Pancreas (tissue), 10 donors: ENCODE data around the gene CFAP410. TPM values are rescaled to one million over a fixed set of nuclear protein-coding genes. Genes with fewer than 3 reads are reported as not detected.
A peak's percentile ranks its signal among the peaks of the same experiment; 100 is the strongest.

Experiments used
- ATAC-seq, 4 donors: fragments of 200-7000 bp; cut with Tn5 transposase; one replicate each; pipeline versions ENCODE4 v1.8.0 to v1.9.1; 2020; ENCODE audit warnings: mild to moderate bottlenecking in 4 of 4, moderate library complexity in 4 of 4
- DNase-seq, 6 donors: peaks; one replicate each; pipeline ENCODE4 v3.0.0-alpha.2; 2020
- FAIRE-seq: peaks from 2 replicates; lab custom pipeline; 2012; peaks lifted over from hg19 to GRCh38; lab: Jason Lieb, UNC
- H3K27ac ChIP-seq, 4 donors: fragments of 200-600 bp; sonication (generic); 1 replicate in 3 of 4; 2 replicates in 1 of 4; pipeline versions ENCODE4 v1.5.0 to v1.8.0; 2020
- H3K27me3 ChIP-seq, 4 donors: fragments of 200-600 bp; one replicate each; pipeline ENCODE4 v1.8.0; 2021
- H3K36me3 ChIP-seq, 3 donors: fragments of 200-600 bp; sonication (generic) in 1 of 3; one replicate each; pipeline versions ENCODE4 v1.5.0 to v1.8.0; 2020 to 2021
- H3K4me1 ChIP-seq, 3 donors: fragments of 200-600 bp; one replicate each; pipeline ENCODE4 v1.8.0; 2021
- H3K4me3 ChIP-seq, 4 donors: fragments of 200-600 bp; sonication (generic) in 2 of 4; one replicate each; pipeline versions ENCODE4 v1.5.0 to v1.8.0; 2020 to 2021
- H3K9me3 ChIP-seq, 4 donors: fragments of 200-600 bp; one replicate each; pipeline ENCODE4 v1.8.0; 2021
- WGBS, 2 donors: extraction: QIAGEN DNeasy Blood & Tissue Kit; methylation state at CpG; one replicate each; pipeline ENCODE4 v1.1.7; 2013; 5-methylcytosine and 5-hydroxymethylcytosine counted together
- intact Hi-C, 3 donors: fragments of 100-400 bp; cut with DNase I; formaldehyde crosslinking; loops; one replicate each; pipeline versions ENCODE4 v1.11.1 to v1.14.2; 2022
- polyA plus RNA-seq, 2 donors: library from polyadenylated mRNA; stranded (reverse); fragments of 200-250 nt; gene quantifications; one replicate each; pipeline ENCODE4 v1.2.3, GENCODE V29; 2013
- total RNA-seq, 6 donors: library from RNA; stranded (reverse); fragmentation: NEBNext Ultra II Directional in 4 of 6; extraction: Animal tissue kit (Norgen Biotek cat#: 25700) in 4 of 6; gene quantifications; one replicate each; pipeline versions ENCODE4 v1.2.1 to v1.2.4, GENCODE V29; 2021 to 2023
- TF ChIP-seq, protein P1 (sequence below), 4 donors: fragments of 200-600 bp; sonication (generic) in 3 of 4; IDR thresholded peaks; one replicate each; pipeline versions ENCODE4 v1.5.0 to v1.8.0; 2021; ENCODE audit warnings: antibody characterized with exemption in 4 of 4
- donor health status: healthy with polysubstance abuse.
- donor health status: DM: no; HTN: no; CAD: no; lungs with moderate emphysema.
- donor health status: DM: no; HTN: no; CAD: no.
- donor health status: control.
- donor health status: control.
- donor health status: Bipolar disorder and iron deficiency.
- donor health status: DM: yes; HTN: yes; CAD: no.
- donor health status: DM: no; HTN: no; CAD: no.
- donor health status: DM: no; HTN: no; CAD: no.
- donor health status: DM: yes; HTN: yes; CAD: no.

Gene CFAP410
- total and polyA plus RNA-seq, 8 donors: 10.3 to 118 (median 16.3) TPM

DNA sequence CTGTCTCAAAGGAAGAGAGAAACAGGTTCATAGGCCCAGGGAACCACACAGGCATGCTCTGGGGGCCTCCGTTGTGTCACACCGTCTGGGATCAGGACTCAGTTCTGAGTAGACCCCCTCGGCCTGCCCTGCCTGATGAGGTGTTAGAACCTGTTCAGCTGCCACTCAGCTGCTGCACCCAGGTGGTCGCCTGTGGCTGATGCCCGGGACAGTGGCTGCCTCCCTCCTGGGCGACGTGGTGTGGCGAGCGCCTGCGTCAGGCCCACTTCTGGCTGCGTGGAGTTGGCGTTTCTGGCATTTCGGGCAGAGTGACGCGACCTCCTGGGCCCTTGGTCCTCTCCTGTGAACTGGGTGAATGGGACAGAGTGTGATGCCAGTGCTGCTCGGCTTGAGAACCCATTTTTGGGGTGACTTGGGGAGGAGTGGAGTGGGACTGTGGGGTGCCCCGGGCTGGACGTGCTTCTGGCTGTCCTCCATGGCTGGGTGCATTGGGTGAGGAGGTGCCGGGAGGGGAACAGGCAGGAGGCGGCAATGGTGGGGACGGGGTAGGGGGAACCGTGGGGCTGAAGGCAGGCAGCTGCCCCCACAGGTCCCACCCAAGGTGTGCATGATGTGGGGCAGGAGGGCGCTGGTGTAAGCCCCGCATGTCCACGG lies 10.8 kb downstream of the CFAP410 start:
- H3K9me3 ChIP-seq: no peaks in the 10 kb centered on the region
- no peak overlapping the region for H3K27ac ChIP-seq
- no peak for FAIRE-seq
- H3K4me3 ChIP-seq: no peak overlapping the region
- no peaks in the 10 kb centered on the region for H3K27me3 ChIP-seq
- TF ChIP-seq, protein P1, sequence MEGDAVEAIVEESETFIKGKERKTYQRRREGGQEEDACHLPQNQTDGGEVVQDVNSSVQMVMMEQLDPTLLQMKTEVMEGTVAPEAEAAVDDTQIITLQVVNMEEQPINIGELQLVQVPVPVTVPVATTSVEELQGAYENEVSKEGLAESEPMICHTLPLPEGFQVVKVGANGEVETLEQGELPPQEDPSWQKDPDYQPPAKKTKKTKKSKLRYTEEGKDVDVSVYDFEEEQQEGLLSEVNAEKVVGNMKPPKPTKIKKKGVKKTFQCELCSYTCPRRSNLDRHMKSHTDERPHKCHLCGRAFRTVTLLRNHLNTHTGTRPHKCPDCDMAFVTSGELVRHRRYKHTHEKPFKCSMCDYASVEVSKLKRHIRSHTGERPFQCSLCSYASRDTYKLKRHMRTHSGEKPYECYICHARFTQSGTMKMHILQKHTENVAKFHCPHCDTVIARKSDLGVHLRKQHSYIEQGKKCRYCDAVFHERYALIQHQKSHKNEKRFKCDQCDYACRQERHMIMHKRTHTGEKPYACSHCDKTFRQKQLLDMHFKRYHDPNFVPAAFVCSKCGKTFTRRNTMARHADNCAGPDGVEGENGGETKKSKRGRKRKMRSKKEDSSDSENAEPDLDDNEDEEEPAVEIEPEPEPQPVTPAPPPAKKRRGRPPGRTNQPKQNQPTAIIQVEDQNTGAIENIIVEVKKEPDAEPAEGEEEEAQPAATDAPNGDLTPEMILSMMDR (IDR thresholded peaks at IDR 0.05): no peak
- peak in 1 of 6 donors; percentile 70 for DNase-seq
- intact Hi-C loops: no loop called here
- ATAC-seq: no peak
- peaks cover 0 to 17% (median 7%) of the 10 kb centered on the region in 3 donors for H3K36me3 ChIP-seq
- WGBS, 2 donors: 84 to 85% methylated on average over 25 of the region's 25 CpGs
- H3K4me1 ChIP-seq: no peaks in the 10 kb centered on the region

DNA sequence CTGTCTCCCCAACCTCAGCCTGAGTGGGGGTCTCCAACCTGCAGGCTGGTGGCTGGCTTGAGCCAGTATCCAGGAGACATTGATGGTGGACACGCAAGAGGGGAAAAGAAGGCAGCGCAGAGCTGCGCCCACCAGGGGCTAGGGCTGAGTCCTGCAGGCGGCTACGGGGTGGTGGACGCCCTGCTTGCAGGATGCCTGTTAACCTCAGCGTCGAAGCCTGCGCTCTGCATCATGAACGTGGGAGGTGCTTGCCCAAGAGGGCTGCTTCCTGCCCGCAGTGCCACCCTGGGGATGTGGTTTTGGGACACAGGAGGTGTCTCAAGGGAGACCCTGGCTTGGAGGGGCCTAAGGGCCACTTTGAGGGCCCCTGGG lies 11.6 kb downstream of the CFAP410 start:
- ATAC-seq (no peak), DNase-seq (peak in 1 of 6 donors; percentile 74), FAIRE-seq (no peak)
- TF ChIP-seq, protein P1 (IDR thresholded peaks at IDR 0.05): no peak
- H3K27me3 ChIP-seq: no peaks in the 10 kb centered on the region
- H3K36me3 ChIP-seq: peaks cover 0 to 17% (median 9%) of the 10 kb centered on the region in 3 donors
- intact Hi-C loops: no loop called here
- no peaks in the 10 kb centered on the region for H3K9me3 ChIP-seq
- H3K4me3 ChIP-seq: no peak overlapping the region
- WGBS, 2 donors: 90 to 92% methylated on average over 11 of the region's 11 CpGs
- H3K4me1 ChIP-seq: no peaks in the 10 kb centered on the region
- no peak overlapping the region for H3K27ac ChIP-seq

DNA sequence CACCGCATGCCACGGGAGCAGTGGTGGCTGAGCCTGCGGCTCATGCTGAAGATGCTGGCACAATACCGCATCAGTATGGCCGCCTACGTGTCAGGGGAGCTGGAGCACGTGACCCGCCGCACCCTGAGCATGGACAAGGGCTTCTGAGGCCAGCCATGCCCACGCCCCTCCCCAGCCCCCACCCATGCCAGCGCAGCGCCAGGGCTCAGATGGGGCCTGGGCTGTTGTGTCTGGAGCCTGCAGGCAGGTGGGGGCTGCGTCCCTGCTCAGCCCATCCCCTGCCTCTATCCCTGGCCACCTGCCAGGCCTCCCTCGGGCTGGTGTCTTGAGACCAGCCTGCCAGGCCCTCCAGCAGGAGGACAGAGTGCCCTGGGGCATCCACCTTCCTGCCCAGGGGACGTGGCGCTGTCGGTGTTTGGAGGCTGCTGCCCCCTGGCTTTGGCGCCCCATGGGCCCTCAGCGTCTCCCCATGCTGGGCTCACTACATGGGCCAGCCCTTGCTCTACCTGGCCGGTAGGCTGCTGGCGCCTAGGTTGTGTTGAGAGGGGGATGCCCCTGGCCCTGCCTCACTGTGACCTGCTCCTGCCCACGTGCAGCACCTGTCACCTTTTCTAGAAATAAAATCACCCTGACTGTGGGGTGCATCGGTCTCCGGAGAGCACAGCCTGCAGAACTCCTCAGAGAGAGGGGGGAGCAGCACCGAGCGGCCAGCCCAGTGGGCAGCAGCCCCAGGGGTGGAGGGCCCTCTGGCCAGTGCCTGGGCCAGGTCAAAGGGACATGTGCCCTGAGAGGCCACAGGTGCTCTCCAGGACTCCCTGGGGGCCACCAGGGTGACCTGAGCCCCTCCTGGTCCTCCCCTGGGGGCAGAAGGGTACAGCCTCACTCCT lies 12.2 kb downstream of the CFAP410 start:
- peaks cover 0 to 22% (median 14%) of the 10 kb centered on the region in 3 donors for H3K36me3 ChIP-seq
- no peaks in the 10 kb centered on the region for H3K4me1 ChIP-seq
- DNase-seq: peak in 1 of 6 donors; percentile 78
- 88 to 96% methylated on average over 25 to 26 of the region's 26 CpGs for WGBS, 2 donors
- ATAC-seq: no peak
- no peaks in the 10 kb centered on the region for H3K9me3 ChIP-seq
- H3K27ac ChIP-seq: no peak overlapping the region
- no peaks in the 10 kb centered on the region for H3K27me3 ChIP-seq
- intact Hi-C loops: no loop called here
- no peak for FAIRE-seq
- TF ChIP-seq, protein P1 (IDR thresholded peaks at IDR 0.05): no peak
- no peak overlapping the region for H3K4me3 ChIP-seq

GRCh38 chr21:44326272-44326647 lies 12.9 kb downstream of the CFAP410 start:
- H3K9me3 ChIP-seq: no peaks in the 10 kb centered on the region
- H3K4me1 ChIP-seq: no peaks in the 10 kb centered on the region
- DNase-seq: peak in 1 of 6 donors; percentile 60
- H3K27me3 ChIP-seq: no peaks in the 10 kb centered on the region
- no peak overlapping the region for H3K27ac ChIP-seq
- peaks cover 0 to 25% (median 14%) of the 10 kb centered on the region in 3 donors for H3K36me3 ChIP-seq
- 90 to 93% methylated on average over 13 of the region's 13 CpGs for WGBS, 2 donors
- intact Hi-C loops: no loop called here
- TF ChIP-seq, protein P1 (IDR thresholded peaks at IDR 0.05): no peak
- no peak overlapping the region for H3K4me3 ChIP-seq
- FAIRE-seq: no peak
- ATAC-seq: no peak
